ENCODE measurements around the gene INTS1.

INTS1 gene

DNA sequence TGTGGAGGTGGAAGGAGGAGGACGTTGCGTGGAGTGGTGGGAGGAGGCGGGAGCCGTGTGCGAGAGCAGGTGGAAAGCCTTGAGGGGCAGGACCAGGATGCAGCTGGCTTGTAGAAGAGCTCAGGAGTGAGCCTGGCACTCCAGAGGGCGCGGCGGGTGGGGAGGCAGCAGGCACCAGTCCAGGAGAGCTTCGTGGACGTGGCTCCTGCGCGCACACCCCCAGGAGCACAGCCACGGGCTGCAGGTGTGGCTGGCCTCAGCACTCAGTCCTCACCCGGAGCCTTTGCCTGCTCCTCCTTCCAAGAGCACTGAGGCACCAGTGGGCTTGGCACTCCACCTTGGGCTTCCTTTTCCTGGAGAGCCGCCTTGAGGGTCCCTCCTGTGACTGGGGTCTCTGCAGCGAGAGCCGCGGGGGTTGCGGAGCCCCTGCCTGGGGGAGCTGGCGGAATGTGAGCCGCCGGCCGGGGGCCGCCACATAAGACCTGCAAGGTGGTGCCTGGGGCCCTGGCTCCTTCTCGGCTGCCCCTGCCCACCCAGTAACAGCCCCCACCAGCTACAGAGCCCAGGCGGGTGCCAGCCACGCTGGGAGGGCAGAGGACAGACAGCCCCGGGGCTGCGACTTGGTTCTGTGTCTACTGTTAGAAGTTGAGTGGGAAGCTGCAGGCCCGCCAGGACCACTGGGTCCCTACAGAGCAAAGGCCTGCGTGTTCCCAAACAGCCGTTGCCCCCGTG is 37.4 kb upstream of the INTS1 start:
- no peak for DNase-seq

- DNase-seq, result peak; percentile 49
Measured at GRCh38 chr7:1540776-1541271, 36.6 kb upstream of the INTS1 start.

DNA sequence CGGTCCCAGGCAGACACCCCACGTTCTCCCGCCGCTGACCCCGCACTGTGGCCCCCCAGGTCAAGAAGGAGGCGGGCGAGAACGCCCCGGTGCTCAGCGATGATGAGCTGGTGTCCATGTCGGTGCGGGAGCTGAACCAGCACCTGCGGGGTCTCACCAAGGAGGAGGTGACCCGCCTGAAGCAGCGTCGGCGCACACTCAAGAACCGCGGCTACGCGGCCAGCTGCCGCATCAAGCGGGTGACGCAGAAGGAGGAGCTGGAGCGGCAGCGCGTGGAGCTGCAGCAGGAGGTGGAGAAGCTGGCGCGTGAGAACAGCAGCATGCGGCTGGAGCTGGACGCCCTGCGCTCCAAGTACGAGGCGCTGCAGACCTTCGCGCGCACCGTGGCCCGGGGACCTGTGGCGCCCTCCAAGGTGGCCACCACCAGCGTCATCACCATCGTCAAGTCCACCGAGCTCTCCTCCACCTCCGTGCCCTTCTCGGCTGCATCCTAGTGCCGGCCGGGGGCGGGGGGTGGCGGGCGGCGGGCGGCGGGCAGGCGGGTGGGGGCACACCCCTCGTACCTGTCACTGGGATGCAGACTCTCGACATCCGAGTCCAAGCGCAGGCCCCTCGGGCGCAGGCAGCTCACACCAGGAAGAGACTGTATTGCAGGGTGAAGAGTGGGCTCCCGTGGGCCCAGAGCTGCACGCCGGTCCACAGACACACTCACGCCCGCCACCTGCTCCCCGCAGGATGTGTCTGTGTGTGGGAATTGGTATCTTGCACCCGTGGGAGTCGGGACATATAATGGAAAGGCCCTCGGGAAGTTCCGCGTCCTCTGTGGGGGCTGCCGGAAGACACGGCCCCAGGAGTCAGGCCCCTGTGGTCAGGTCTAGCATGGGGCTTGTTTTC is 35.9 kb upstream of the INTS1 start:
- DNase-seq, result peak; percentile 47

GRCh38 chr7:1539181-1539881 is 35.1 kb upstream of the INTS1 start:
- DNase-seq, result peak; percentile 69

- DNase-seq, result no peak
Measured at GRCh38 chr7:1538544-1539180, 34.5 kb upstream of the INTS1 start.

- DNase-seq, result peak; percentile 66
Measured at GRCh38 chr7:1537535-1538412, 33.6 kb upstream of the INTS1 start.

DNA sequence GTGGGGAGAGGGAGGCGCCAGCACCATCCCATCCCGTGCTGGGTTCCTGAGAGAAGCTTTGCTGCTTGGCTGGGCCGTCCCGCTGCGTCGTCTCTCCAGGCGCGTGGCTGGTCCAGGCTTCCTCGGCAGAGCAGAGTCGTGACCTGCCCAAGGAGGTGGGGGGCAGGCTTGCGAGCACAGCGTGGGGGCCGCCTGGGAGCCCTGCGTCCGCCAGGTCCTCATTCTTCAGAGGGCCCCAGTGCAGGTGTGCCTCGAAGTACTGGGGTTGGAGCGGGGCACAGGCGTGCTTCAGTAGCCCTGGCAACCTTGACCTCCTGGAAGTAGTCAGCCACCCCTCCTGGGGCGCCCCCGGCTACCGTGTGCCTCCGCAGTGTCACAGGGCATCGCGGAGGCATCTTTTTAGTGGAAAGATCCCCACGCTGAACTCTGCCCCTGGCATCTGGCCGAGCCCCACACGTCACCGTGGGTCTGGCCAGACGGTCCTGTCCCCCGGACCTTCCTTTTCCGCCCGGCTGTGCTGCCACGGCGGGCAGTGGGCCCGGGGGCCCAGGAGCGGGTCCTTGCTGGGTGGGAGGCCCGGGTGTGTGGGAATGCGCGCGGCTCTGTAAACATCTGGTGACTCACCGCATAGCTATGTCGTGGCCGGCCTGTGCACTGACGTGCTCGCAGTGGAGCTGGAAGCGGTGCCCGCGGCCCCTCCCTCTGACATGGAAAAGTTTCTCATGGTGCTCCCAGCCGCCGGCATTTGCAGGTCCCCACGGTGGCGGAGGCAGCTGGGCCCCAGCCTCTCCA is 32.8 kb upstream of the INTS1 start:
- DNase-seq, result peak; percentile 99

DNA sequence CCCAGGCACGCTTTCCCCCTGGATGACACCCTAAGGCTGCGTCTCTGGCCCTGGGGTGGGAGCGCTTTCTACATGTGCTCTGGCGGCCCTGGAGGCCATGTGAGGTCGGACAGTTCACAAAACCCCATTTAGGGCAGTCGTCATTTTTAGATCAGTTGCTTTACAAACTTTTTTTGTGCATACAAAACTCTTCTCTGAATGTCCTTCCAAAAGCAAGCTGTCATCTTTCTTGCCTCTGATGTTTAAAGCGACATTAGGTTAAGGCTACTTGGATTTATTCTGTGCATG is 32.2 kb upstream of the INTS1 start:
- no peak for DNase-seq

GRCh38 chr7:1535701-1536454 is 31.7 kb upstream of the INTS1 start:
- peak; percentile 55 for DNase-seq

DNA sequence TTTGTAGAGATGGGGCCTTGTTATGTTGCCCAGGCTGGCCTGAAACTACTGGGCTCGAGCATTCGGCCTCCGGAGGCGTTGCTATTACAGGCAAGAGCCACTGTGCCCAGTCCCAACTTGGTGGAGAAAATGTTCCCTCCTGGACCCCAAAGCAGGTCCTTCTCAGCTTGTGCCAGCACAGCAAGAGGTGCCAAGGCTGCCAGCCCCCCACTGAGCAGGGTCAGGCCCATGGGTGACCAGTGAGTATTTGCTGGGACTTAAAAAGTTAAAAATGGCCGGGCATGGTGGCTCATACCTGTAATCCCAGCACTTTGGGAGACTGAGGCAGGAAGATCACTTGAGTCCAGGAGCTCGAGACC is 30.9 kb upstream of the INTS1 start:
- no peak for DNase-seq

DNA sequence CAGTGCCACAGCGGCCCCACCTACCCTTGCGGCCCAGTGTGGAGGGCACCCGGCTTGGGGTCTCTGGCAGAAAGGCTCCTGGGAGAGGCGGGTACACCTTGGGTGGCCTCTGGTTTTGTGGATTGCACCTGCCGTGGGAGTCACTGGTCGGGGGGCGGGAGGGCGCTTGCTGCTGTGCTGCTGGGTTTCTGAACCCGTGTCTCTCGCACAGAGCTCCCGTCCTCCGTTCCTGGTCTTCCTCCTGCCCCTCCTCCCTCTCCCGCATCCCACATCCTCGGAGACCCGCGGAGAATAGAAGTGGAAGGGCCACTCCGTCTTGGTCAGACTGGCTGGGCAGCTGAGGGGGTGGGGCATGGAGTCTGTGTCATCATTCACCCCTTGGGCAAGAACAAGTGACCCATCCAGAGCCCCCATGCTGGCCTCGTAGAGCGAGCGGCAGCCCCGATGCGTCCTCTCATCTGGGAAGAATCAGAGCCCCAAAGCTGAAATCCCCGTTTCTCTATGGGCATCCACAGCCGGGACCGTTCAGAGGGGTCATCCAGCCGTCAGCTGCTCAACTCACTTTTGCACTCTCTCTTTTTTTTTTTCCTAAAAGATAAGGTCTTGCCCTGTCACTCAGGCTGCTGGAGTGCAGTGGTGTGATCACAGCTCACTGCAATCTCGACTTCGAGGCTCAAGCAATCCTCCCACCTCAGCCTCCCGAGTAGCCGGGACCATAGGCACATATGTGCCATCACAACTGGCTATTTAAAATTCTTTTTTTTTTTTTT is 30.3 kb upstream of the INTS1 start:
- peak; percentile 60 for DNase-seq

DNA sequence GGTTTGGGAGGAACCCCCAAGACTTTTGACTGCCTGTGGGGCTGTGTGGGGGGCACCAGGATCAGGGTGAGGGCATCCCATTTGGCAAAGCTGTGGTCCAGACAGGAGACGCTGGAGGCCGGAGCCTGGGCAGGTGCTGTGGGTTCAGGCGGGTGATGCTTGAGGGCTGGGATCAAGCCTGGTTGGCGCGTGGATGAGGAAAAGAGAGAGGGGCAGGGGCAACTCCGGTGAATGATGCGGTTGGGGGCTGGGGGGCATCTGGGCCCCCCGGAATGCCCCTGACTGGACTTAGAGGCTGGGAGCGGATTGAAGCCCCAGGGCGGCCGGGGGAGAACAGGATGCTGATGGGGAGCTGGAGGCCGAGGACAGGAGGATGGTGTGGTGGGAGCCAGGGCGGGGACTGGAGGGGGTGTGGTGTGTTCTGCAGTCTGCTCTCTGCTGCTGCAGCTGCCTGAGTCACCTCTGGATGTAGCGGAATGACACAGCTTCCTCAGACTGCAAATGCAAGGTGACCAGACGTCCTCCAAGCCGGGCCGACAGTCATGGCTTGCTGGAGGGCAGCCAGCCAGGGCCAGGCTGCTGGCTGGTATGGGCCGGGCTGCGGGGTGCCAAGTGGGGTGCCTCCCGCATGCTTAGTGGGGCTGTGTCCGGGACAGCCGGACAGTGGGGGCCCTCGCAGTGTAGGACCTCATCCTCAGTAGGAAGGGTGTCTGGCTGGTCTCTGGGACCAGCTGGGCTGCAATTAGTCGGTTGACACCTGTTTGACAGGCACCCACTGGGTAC is 29.5 kb upstream of the INTS1 start:
- DNase-seq, result peak; percentile 96

GRCh38 chr7:1533255-1533546 is 29.0 kb upstream of the INTS1 start:
- no peak for DNase-seq

DNA sequence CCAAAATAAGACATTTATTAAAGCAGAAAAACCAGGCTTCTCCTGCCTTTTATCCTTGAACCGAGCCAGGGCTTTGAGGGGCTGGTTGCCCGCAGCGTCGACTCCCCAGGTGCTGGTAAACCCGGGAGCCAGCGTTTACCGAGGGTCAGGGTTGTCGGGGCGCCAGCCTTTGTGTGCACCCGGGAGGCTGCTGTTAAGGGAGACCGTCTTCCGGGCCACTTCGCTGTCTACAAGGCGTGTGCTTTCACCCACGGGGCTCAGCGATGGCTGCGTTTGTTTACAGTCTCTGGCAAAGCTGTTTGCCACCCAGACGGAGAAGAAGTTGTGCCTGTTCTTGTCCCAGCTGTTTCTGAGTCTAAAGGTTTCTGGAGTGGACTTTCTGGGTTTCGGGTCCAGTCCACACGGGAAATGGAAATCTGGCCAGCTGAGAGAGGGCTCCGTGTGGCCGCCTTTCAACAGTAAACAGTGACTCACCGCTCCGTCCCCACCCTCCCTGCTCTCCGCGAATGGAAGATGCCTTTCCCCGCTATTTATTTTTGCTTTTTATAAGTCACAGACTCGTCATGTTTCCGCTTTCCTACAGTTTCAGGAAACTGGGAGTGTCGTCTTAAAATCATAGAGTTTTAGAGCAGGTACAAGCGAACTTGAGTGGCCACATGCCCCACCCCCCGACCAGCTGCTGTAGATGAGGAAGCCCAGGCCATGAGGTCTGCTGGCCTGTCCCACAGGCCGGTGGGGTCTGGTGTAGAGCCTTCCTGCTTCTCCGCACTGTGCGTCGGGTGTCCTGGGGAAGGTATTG is 28.5 kb upstream of the INTS1 start:
- DNase-seq, result peak; percentile 82

DNA sequence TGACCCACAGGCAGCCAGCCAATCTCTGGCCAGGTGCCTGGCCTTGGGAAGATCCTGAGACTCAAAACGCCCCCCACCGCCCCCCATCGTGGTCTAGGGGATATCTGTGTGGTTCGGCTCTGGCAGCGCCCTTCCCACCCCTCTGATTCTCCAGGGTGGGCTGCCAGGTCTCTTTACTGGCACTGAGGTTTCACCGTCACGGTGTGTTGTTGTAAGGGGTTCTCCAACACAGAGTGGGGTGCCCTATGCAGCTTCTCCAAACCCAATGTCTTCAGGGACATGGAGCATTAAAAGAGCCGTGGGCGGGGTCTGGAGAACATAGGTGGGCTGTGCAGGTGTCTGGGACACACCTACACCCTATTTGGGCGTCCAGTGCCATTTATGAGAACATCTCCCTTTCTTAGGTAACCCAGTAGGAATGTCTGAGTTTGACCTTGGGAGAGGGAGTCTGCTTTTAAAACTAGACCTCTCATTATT is 27.8 kb upstream of the INTS1 start:
- DNase-seq, result peak; percentile 54

DNA sequence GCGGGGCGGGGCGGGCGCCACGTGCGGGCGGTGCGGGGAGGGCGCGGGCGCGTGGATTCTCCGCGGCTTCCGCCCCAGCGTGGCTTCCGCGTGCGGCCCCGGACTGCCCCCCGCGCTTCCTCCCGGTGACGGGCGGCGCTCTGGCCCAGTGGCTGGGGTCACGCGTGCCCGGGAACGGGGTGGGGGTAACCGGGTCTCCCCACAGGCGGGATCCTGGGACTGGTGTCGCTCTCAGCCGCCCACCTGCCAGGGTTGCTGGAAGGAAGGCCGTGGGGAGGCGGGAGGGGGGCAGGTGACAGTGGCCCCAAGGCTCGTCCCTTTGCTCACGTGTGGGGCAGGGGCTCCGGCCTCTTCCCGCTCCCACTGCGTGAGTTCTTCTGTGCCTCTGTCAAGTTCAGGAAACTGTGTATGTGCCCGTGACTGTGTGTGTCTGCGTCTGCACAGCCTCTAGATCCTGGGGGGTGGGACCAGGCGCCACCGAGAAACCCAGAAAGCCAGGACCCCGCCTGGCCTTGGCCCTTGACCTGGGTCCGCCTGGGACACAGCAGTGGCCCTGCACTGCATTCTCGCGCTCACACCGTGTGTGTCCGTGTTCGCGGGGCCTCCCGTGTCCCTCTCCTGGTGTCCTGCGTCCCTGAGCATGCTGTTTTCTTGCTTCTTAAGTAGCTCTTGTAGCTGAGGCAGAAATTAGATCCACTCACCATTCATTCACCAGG is 27.2 kb upstream of the INTS1 start:
- DNase-seq, result peak; percentile 64

- DNase-seq, result no peak
Measured at GRCh38 chr7:1530946-1531262, 26.7 kb upstream of the INTS1 start.
